GM19467 (cell line): ENCODE measurements around the gene NSF.
"Not testable (repeated sequence)": the region's sequence is repeated elsewhere in the genome, so short reads cannot be mapped to it uniquely, and the experiment has no call there.

Experiments
- ATAC-seq: cut with Tn5 transposase; IDR thresholded peaks from one replicate; pipeline ENCODE4 v1.9.1; 2021; ENCODE audit warnings: mild to moderate bottlenecking, moderate library complexity; ENCODE audit not compliant: unreplicated experiment

NSF gene

DNA sequence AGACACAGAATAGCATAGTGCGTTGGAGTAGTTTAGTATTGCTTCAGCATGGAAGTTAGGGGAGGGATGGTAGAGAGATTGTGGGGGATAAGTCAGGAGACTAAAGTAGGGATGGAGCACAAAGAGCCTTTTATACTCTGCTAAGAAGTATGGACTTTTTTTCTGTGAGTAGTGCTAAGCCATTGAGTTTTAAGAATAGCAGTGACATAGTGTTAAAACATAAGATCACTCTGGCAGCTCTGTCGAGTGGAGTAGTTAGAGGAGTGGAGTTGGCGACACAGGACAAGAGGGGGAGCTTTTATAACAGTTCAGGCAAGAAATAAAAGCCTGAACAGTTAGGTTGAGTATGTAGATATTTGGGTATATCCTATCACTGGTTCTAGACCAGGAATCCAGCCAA is 106.1 kb downstream of the NSF start:
- not testable (repeated sequence) for ATAC-seq

DNA sequence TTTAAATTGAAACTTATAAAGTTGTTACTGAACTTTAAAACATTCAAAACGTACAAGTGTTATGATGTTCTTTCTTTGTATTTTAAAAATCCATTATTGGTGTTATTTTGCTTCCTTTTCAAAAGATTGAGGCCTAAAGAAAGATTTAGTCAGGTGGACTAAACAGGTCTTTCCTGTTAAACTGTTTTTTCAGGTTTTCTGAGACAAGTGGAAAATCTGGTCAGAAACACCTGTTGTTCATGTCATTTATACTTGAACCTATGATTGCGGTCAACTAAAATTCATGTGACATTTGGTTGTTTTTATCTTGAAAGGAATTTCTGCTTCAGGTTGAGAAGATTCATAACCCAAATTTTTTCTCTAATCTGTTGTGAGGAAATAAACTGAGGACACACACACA is 108.5 kb downstream of the NSF start:
- ATAC-seq = not testable (repeated sequence)

- ATAC-seq = no peak
Measured at GRCh38 chr17:46717999-46718398, 127.5 kb downstream of the NSF start.

DNA sequence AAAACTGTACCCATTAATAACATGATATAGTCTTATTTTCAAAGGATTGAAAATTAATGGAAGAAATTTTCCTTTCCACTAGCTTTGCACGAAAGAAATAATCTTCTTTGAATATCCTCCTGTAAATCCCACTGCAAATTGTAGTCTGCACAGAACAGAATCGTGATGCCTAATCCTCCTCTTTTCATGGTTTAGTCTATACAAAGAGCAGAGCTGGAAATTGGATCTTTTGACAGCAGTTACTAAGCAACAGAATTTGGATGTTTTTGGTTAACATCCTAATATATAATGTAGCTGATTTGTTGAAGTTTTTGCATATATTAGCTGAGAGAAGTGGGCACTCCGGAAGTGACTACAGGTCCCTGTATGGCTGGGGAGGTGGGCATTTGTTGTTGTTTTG is 129.4 kb downstream of the NSF start:
- no peak for ATAC-seq

GRCh38 chr17:46720408-46720807 is 129.9 kb downstream of the NSF start:
- ATAC-seq = no peak

DNA sequence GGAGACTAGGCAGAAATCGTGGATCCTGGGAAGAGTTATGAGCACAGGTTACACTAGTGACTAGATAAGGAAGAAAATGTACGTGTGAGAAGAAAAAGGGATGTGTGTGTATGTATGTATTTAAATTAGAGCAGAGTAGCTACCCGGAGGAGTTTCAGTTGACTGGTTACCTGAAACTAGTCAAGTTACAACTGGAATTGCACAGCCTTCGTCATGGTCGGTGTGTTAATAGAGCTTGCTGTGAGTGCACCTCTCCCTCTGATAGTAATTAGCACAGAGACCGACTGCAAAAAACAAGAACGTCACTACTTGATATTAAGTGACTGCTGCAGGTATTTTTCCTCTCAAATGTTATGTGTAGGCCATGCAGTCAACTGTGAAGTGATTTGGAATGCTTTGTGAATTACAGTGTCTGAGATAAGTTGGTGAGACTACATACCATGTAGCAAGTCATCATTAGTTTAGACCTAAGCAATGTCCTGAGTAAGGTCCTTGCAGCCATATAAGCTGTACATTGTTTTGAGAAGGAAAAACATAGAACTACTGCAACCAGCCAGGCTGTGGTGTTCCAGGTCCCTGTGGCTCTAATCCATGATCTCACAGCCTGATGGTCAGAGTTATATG is 132.3 kb downstream of the NSF start:
- no peak for ATAC-seq

DNA sequence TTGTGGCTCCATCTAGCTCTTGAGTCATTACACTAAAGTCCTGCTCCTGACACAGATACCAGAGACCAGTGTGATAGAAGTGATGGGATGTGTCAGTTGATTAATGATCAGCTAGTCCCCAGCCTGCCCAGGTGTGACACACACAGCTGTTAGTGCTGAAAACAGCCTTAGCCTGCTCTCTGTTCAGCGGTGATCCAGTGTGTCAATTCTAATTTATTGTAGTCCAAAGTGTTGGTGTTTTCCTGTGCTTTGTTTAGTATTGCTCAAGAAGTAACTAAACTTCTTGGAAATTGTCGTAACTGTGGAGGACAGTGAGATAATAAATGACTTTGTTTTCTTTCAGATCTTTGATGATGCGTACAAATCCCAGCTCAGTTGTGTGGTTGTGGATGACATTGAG is 135.7 kb downstream of the NSF start:
- no peak for ATAC-seq

GRCh38 chr17:46727572-46728348 is 137.3 kb downstream of the NSF start:
- no peak for ATAC-seq

DNA sequence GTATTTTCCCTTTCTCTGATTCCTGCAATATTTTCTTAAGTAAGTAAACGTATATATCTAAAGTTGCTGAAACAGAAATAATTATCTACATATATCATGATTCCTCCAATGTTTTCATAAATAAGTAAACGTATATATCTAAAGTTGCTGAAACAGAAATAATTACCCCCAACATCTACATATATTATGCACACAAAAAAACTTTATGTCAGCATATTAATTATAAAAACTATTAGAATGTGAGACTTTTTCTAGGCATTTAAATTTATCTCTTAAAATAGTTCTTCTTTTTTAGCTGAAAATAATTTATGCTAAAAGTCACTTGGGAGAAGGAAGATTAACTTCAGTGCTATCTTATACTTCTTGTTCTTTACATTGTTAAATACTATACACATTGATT is 139.6 kb downstream of the NSF start:
- no peak for ATAC-seq

GRCh38 chr17:46730679-46731078 is 140.2 kb downstream of the NSF start:
- no peak for ATAC-seq

- ATAC-seq = no peak
Measured at GRCh38 chr17:46732160-46732559, 141.7 kb downstream of the NSF start.

- no peak for ATAC-seq
Measured at GRCh38 chr17:46732754-46733398, 142.4 kb downstream of the NSF start.

DNA sequence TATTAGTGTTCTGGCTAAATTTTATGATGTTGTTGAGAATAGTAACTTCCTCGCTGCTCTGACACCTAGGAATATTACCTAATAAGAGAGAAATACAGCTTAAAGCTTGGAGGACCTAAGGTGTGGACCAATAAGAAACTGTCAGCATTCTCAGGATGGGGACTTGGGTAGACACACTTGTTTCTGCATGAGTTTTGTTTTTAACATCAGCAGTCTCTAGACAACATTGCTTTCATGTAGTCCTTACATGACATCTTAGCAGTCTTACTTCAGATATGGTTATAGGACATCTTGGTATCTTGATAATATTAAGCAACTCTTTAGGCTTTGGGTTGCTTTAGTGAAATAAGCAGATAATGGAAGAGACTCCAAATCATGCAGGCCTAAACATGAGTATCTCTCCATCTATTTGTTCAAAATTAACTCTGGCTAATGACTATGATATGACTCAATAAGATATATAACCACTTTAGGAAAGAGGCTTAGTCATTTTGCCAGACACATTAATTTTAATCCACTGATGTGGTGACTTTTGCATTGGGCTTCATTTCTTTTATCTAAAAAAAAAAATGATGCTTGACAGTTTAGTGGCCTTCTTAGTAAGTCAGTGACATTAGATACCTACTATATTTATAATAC is 143.5 kb downstream of the NSF start:
- ATAC-seq = no peak

GRCh38 chr17:46736100-46736499 is 145.6 kb downstream of the NSF start:
- no peak for ATAC-seq

- no peak for ATAC-seq
Measured at GRCh38 chr17:46737326-46737725, 146.9 kb downstream of the NSF start.

GRCh38 chr17:46738544-46738943 is 148.1 kb downstream of the NSF start:
- no peak for ATAC-seq

- no peak for ATAC-seq
Measured at GRCh38 chr17:46739982-46740381, 149.5 kb downstream of the NSF start.

DNA sequence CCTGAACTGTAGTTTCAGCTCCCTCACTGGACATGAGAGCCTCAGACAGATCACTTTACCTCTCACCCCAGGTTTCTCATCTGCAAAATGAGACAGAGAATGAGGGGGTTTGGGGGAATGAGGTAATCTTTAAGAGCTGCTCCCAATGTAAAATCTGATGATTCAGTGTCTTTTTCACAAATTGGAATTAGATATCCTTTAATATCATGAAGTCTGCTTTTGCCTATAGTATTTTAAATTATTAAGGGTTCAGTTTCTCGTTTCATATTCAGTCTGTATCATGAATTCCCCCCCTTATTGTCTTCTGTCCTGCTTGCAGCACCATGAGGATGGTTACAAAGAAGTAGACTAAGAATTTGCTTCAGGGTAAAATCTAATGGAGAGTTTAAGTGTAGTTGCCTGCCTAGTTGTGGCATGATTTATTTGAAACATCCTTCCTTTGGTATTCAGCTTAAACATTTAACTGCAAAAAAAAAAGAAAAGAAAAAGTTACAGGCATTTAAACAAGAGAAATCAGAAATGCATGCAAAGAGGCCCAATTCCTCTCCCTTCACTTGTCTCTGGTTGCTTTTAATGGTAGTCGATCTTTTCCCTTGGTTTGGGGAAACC is 150.8 kb downstream of the NSF start:
- no peak for ATAC-seq

GRCh38 chr17:46742565-46743270 is 152.2 kb downstream of the NSF start:
- ATAC-seq = no peak

- no peak for ATAC-seq
Measured at GRCh38 chr17:46744441-46744840, 154.0 kb downstream of the NSF start.

DNA sequence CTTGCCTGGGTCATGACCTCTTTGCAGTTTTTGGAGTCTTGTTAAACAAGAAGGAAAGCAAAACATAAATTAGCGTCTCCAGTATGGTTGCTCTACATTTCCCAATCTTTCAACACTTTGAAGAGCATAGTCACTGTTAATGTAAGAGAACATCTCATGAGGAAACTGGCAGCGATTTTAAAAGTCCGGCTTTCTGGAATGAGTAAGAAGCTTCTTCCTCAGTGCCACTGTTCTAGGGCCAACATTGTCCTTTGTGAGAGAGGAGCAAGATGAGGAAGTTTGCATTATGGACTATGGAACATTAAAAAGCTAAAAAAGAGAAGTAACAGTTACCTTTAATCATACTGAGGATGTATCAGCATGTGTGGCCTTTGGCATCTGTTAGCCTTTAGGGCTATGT is 154.9 kb downstream of the NSF start:
- no peak for ATAC-seq
